HepG2 (cell line): ENCODE measurements around the gene IPO9. TPM values are rescaled to one million over a fixed set of nuclear protein-coding genes. Genes with fewer than 3 reads are reported as not detected.

Source experiments
- BORCS8-MEF2B ChIP-seq: sonication (generic); formaldehyde crosslinking; IDR thresholded peaks from 2 replicates; pipeline ENCODE4 v1.8.0; 2022; ENCODE audit warnings: mild to moderate bottlenecking, missing genetic modification reagents
- ELF1 ChIP-seq: sonication (generic); formaldehyde crosslinking; IDR thresholded peaks from 2 replicates; pipeline ENCODE4 v1.4.0; 2020; ENCODE audit warnings: missing genetic modification reagents
- KDM6A ChIP-seq: IDR thresholded peaks from 2 replicates; pipeline ENCODE4 v1.6.1; 2016; ENCODE audit warnings: low read depth
- KMT2A ChIP-seq: sonication (generic); formaldehyde crosslinking; IDR thresholded peaks from 2 replicates; pipeline ENCODE4 v1.4.0; 2020; ENCODE audit warnings: missing genetic modification reagents
- NKX3-1 ChIP-seq: sonication (generic); formaldehyde crosslinking; IDR thresholded peaks from 2 replicates; pipeline ENCODE4 v1.5.0; 2020; ENCODE audit warnings: missing genetic modification reagents
- RARA ChIP-seq: IDR thresholded peaks from 2 replicates; pipeline ENCODE4 v1.6.1; 2016; ENCODE audit warnings: missing genetic modification reagents, missing compliant biosample characterization
- SMAD3 ChIP-seq: sonication (generic); formaldehyde crosslinking; IDR thresholded peaks from 2 replicates; pipeline ENCODE4 v1.4.0; 2020; ENCODE audit warnings: missing genetic modification reagents
- SMARCC2 ChIP-seq: fragments of 450-650 bp; IDR thresholded peaks from 2 replicates; pipeline ENCODE4 v1.6.1; 2017; ENCODE audit warnings: antibody characterized with exemption, mild to moderate bottlenecking
- YEATS4 ChIP-seq: sonication (generic); formaldehyde crosslinking; IDR thresholded peaks from 2 replicates; pipeline ENCODE4 v1.4.0; 2020; ENCODE audit warnings: missing genetic modification reagents, borderline replicate concordance
- YY1 ChIP-seq: IDR thresholded peaks from 2 replicates; pipeline ENCODE4 v1.6.1; 2011; ENCODE audit warnings: low read length, low read depth, moderate library complexity, mild to moderate bottlenecking; ENCODE audit not compliant: insufficient read depth, insufficient replicate concordance
- ZFP36L1 ChIP-seq: sonication (generic); formaldehyde crosslinking; IDR thresholded peaks from 2 replicates; pipeline ENCODE4 v1.8.0; 2022; ENCODE audit warnings: mild to moderate bottlenecking, missing genetic modification reagents, moderate library complexity
- ZFP41 ChIP-seq: sonication (generic); formaldehyde crosslinking; IDR thresholded peaks from 2 replicates; pipeline ENCODE4 v1.4.0; 2020; ENCODE audit warnings: mild to moderate bottlenecking, missing genetic modification reagents, borderline replicate concordance
- ZNF558 ChIP-seq: sonication (generic); formaldehyde crosslinking; IDR thresholded peaks from 2 replicates; pipeline ENCODE4 v1.9.0; 2022; ENCODE audit warnings: mild to moderate bottlenecking, missing genetic modification reagents, borderline replicate concordance
- ZNF614 ChIP-seq: IDR thresholded peaks from 2 replicates; pipeline ENCODE4 v1.6.1; 2018; ENCODE audit warnings: missing biosample characterization, missing genetic modification reagents, inconsistent platforms, borderline replicate concordance
- ZNF629 ChIP-seq: sonication (generic); formaldehyde crosslinking; conservative IDR thresholded peaks from 2 replicates; pipeline ENCODE4 v1.5.0; 2020; ENCODE audit warnings: missing genetic modification reagents
- ZNF768 ChIP-seq: sonication (generic); formaldehyde crosslinking; IDR thresholded peaks from 2 replicates; pipeline ENCODE4 v1.4.0; 2020; ENCODE audit warnings: missing genetic modification reagents
- polyA plus RNA-seq, 8 experiments: library from polyadenylated mRNA; depleted of rRNA in 3 of 8; stranded (reverse) in 7 of 8; unstranded in 1 of 8; fragments of >200 nt; fragmentation: Illumina TruSeq in 4 of 8; extraction: Trizol in 4 of 8; gene quantifications; 2 replicates each; pipeline versions ENCODE4 v1.2.1 to v1.2.3, GENCODE V29; 2011 to 2016; ENCODE audit warnings: low read depth in 4 of 8, missing spikeins in 1 of 8, mixed read lengths in 1 of 8; ENCODE audit not compliant: insufficient read depth in 1 of 8
- total RNA-seq, 5 experiments: library from RNA; depleted of rRNA; stranded (reverse); fragments of >200 nt; fragmentation: Illumina TruSeq; extraction: Trizol; gene quantifications; 2 replicates each; pipeline ENCODE4 v1.2.3, GENCODE V29; 2016; ENCODE audit warnings: low read depth in 1 of 5
- TF ChIP-seq, protein P1 (sequence below): IDR thresholded peaks from 2 replicates; pipeline ENCODE4 v1.6.1; 2018; ENCODE audit warnings: missing genetic modification reagents, mild to moderate bottlenecking, missing compliant biosample characterization
- TF ChIP-seq, protein P2 (sequence below): IDR thresholded peaks from 2 replicates; pipeline ENCODE4 v1.6.1; 2016; ENCODE audit warnings: low read depth, control low read depth
- TF ChIP-seq, protein P3 (sequence below): sonication (generic); formaldehyde crosslinking; IDR thresholded peaks from 2 replicates; pipeline ENCODE4 v1.4.0; 2020; ENCODE audit warnings: missing genetic modification reagents, mild to moderate bottlenecking, borderline replicate concordance
- TF ChIP-seq, protein P4 (sequence below): sonication (generic); formaldehyde crosslinking; conservative IDR thresholded peaks from 2 replicates; pipeline ENCODE4 v1.4.0; 2020; ENCODE audit warnings: missing genetic modification reagents

IPO9 gene
- total and polyA plus RNA-seq, 2 of the 13 experiments (the other 11 are each of a cell fraction or from before 2014, with no cell fraction given) = 31.0 to 34.8 TPM

DNA sequence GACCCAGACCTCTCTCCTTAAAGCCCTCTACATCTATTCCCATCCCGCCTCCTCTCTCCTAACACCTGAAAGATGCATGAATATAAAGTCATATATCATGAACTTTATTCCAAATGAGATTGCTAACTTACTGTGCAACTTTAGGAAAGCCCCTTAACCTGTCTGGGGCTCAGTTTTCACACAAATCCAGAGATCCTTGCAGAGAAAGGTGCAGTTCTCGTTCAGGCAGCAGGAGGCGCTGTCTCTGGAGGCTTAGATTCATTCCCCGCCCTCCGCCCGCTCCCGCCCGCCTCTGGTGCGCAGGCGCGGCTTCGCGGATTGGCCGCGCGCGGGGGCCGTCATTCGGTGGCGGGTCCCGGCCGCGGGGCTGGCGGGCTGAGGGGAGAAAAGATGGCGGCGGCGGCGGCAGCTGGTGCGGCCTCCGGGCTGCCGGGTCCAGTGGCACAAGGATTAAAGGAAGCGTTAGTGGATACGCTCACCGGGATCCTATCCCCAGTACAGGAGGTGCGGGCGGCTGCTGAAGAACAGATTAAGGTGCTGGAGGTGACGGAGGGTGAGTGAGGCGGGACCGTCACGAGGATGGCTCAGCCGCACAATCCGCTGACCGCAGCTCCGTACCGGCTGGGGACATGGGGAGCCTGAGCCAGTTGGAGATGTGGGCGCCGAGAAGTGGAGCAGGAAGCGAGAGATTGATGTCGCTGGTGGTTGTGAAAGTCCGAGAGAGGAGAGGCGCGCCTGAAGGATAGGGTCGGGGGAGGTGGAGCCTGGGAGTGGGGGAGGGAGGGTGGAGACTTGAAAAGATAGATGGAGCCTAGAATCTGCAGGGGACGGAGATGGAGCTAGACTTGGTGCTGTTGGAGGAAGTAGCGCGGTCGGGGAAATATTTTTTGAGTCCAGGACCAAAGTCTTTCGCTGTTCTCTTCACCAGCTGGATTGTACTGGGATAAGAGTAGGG lies at the start of gene IPO9 (continued):
- TF ChIP-seq ZNF768 (CRISPR knock-in tag) (peak; percentile 87), KDM6A (CRISPR knock-in tag) (no peak), ZNF558 (CRISPR knock-in tag) (no peak), RARA (CRISPR knock-in tag) (no peak), ELF1 (CRISPR knock-in tag) (no peak), KMT2A (CRISPR knock-in tag) (0 out of 2 replicates have a peak, but pooled peaks have one; percentile 53), SMAD3 (CRISPR knock-in tag) (no peak), SMARCC2 (no peak), ZNF614 (CRISPR knock-in tag) (no peak; the same call in 1 of the 2 replicates), BORCS8-MEF2B (CRISPR knock-in tag) (no peak; the same call in 1 of the 2 replicates), YY1 (peak; percentile 97), ZFP41 (CRISPR knock-in tag) (no peak), ZFP36L1 (peak; percentile 48; the same call in 1 of the 2 replicates), YEATS4 (CRISPR knock-in tag) (peak; percentile 71), NKX3-1 (CRISPR knock-in tag) (no peak), ZNF629 (CRISPR knock-in tag) (no peak)
- TF ChIP-seq, protein P1, sequence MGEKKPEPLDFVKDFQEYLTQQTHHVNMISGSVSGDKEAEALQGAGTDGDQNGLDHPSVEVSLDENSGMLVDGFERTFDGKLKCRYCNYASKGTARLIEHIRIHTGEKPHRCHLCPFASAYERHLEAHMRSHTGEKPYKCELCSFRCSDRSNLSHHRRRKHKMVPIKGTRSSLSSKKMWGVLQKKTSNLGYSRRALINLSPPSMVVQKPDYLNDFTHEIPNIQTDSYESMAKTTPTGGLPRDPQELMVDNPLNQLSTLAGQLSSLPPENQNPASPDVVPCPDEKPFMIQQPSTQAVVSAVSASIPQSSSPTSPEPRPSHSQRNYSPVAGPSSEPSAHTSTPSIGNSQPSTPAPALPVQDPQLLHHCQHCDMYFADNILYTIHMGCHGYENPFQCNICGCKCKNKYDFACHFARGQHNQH (CRISPR knock-in tag) = peak; percentile 49; the same call in 1 of the 2 replicates
- TF ChIP-seq, protein P2, sequence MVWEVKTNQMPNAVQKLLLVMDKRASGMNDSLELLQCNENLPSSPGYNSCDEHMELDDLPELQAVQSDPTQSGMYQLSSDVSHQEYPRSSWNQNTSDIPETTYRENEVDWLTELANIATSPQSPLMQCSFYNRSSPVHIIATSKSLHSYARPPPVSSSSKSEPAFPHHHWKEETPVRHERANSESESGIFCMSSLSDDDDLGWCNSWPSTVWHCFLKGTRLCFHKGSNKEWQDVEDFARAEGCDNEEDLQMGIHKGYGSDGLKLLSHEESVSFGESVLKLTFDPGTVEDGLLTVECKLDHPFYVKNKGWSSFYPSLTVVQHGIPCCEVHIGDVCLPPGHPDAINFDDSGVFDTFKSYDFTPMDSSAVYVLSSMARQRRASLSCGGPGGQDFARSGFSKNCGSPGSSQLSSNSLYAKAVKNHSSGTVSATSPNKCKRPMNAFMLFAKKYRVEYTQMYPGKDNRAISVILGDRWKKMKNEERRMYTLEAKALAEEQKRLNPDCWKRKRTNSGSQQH (CRISPR knock-in tag) = peak; percentile 37; the same call in 1 of the 2 replicates
- TF ChIP-seq, protein P3, sequence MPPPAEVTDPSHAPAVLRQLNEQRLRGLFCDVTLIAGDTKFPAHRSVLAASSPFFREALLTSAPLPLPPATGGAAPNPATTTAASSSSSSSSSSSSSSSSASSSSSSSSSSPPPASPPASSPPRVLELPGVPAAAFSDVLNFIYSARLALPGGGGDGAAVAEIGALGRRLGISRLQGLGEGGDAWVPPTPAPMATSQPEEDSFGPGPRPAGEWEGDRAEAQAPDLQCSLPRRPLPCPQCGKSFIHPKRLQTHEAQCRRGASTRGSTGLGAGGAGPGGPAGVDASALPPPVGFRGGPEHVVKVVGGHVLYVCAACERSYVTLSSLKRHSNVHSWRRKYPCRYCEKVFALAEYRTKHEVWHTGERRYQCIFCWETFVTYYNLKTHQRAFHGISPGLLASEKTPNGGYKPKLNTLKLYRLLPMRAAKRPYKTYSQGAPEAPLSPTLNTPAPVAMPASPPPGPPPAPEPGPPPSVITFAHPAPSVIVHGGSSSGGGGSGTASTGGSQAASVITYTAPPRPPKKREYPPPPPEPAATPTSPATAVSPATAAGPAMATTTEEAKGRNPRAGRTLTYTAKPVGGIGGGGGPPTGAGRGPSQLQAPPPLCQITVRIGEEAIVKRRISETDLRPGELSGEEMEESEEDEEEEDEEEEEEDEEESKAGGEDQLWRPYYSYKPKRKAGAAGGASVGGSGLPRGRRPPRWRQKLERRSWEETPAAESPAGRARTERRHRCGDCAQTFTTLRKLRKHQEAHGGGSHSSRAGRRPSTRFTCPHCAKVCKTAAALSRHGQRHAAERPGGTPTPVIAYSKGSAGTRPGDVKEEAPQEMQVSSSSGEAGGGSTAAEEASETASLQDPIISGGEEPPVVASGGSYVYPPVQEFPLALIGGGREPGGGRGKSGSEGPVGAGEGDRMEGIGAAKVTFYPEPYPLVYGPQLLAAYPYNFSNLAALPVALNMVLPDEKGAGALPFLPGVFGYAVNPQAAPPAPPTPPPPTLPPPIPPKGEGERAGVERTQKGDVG (CRISPR knock-in tag) = no peak
- TF ChIP-seq, protein P4, sequence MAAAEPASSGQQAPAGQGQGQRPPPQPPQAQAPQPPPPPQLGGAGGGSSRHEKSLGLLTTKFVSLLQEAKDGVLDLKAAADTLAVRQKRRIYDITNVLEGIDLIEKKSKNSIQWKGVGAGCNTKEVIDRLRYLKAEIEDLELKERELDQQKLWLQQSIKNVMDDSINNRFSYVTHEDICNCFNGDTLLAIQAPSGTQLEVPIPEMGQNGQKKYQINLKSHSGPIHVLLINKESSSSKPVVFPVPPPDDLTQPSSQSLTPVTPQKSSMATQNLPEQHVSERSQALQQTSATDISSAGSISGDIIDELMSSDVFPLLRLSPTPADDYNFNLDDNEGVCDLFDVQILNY (CRISPR knock-in tag) = peak; percentile 85
